ENCODE measurements around the gene SGCD. TPM values are rescaled to one million over a fixed set of nuclear protein-coding genes. Genes with fewer than 3 reads are reported as not detected.

SGCD gene
- total and polyA plus RNA-seq, 9 of the 15 experiments (the other 6 are each of a cell fraction or from before 2014, with no cell fraction given), result not detected

GRCh38 chr5:156375895-156376495 lies 49.0 kb downstream of the SGCD start:
- no peak overlapping the region for H3K4me2 ChIP-seq (ENCODE audit: insufficient read depth, low read length)
- FAIRE-seq (no peak), ATAC-seq (no peak), DNase-seq (ENCODE audit: extremely low read depth in 1 of 4, low spot score in 3 of 4) (no peak)
- H3K9ac ChIP-seq (ENCODE audit: insufficient read depth in 1 of 2, low read depth in 2 of 2, low read length in 2 of 2), result no peak overlapping the region
- BruUV-seq (replicated peaks), result no TSS peak
- no peak overlapping the region for H3K4me3 ChIP-seq
- H3K27me3 ChIP-seq (ENCODE audit: control insufficient read depth in 2 of 2, insufficient read depth in 2 of 2, low read length in 2 of 2), result no peaks in the 10 kb centered on the region
- in situ Hi-C loops (cut with MboI) (no loop called here), intact Hi-C loops (cut with micrococcal nuclease) (no loop called here)
- WGBS (ENCODE audit: insufficient coverage, low coverage, missing lambda C conversion rate), result 0% methylated on average over 3 of the region's 3 CpGs
- CTCF ChIA-PET (ENCODE audit: low intra/inter-chr PET ratio), result no interaction called here
- no peaks in the 10 kb centered on the region for H3K36me3 ChIP-seq (ENCODE audit: control insufficient read depth, insufficient read depth, low read length)
- no peaks in the 10 kb centered on the region for H4K20me1 ChIP-seq (replicated peaks; ENCODE audit: control insufficient read depth, insufficient read depth, low read length)
- POLR2A ChIA-PET, result no interaction called here
- no peaks in the 10 kb centered on the region for H3K4me1 ChIP-seq (replicated peaks in 1 of 2; ENCODE audit: control insufficient read depth in 2 of 2, insufficient read depth in 2 of 2, low read length in 2 of 2)
- no peak overlapping the region for H3K27ac ChIP-seq (ENCODE audit: extremely low read depth, low read depth, low read length)
- TF ChIP-seq ZNF79 (CRISPR knock-in tag; IDR thresholded peaks at IDR 0.05; ENCODE audit: low read depth) (no peak), ELK1 (CRISPR knock-in tag; IDR thresholded peaks at IDR 0.05) (no peak), THAP7 (CRISPR knock-in tag; IDR thresholded peaks at IDR 0.05) (no peak), ZNF239 (CRISPR knock-in tag; IDR thresholded peaks at IDR 0.05) (no peak), TAF15 (IDR thresholded peaks at IDR 0.05; ENCODE audit: low read depth, low read length) (no peak), CBX1 (IDR thresholded peaks at IDR 0.05; ENCODE audit: low read depth) (no peak), IFI16 (CRISPR knock-in tag; IDR thresholded peaks at IDR 0.05) (no peak), GMEB1 (CRISPR knock-in tag; IDR thresholded peaks at IDR 0.05) (no peak), ILK (tag; IDR thresholded peaks at IDR 0.05; ENCODE audit: borderline replicate concordance, low read depth) (no peak), BACH1 (tag; IDR thresholded peaks at IDR 0.05) (no peak), GATAD2B (IDR thresholded peaks at IDR 0.05; ENCODE audit: borderline replicate concordance) (no peak), U2AF1 (optimal IDR thresholded peaks at IDR 0.05; ENCODE audit: low read depth, low read length) (no peak), LEF1 (IDR thresholded peaks at IDR 0.05) (no peak), ZC3H4 (CRISPR knock-in tag; IDR thresholded peaks at IDR 0.05; ENCODE audit: borderline replicate concordance) (no peak), FOXA3 (CRISPR knock-in tag; conservative IDR thresholded peaks at IDR 0.05 in 1 of 2, IDR thresholded peaks at IDR 0.05 in 1 of 2) (no peak), ZNF24 (IDR thresholded peaks at IDR 0.05) (no peak), FOXM1 (IDR thresholded peaks at IDR 0.05; ENCODE audit: low read depth) (no peak), FOXM1 (CRISPR knock-in tag; IDR thresholded peaks at IDR 0.05; ENCODE audit: low read depth) (no peak), IRF9 (tag; IDR thresholded peaks at IDR 0.05) (no peak), ZNF778 (CRISPR knock-in tag; IDR thresholded peaks at IDR 0.05) (no peak)
- H3K9me3 ChIP-seq (replicated peaks; ENCODE audit: control insufficient read depth, insufficient read depth, low read depth, low read length), result 0 out of 2 replicates have a peak, but pooled peaks cover 1% of the 10 kb centered on the region
- no peaks in the 10 kb centered on the region for H3K79me2 ChIP-seq (ENCODE audit: control insufficient read depth, insufficient read depth, low read length)
- no peak overlapping the region for H2AFZ ChIP-seq (ENCODE audit: low read depth, low read length)
- H3K9me1 ChIP-seq (ENCODE audit: control insufficient read depth, insufficient read depth, low read length), result no peaks in the 10 kb centered on the region
